Neural cell (in vitro differentiated cells): Measurements from ENCODE around the gene NUTF2. TPM values are rescaled to one million over a fixed set of nuclear protein-coding genes. Genes with fewer than 3 reads are reported as not detected.

Experiments
- H2AFZ ChIP-seq: fragments of 200-600, 300-800 bp; sonication (generic), shearing (Covaris generic); 2 replicates; pipeline ENCODE4 v1.6.0; 2014; ENCODE audit warnings: low read depth, mild to moderate bottlenecking, antibody characterized with exemption, low read length, moderate library complexity
- H3F3A ChIP-seq: fragments of 200-600 bp; shearing (Covaris generic); 2 replicates; pipeline ENCODE4 v1.6.1; 2016; ENCODE audit warnings: mild to moderate bottlenecking, moderate library complexity, mixed read lengths, antibody characterized with exemption, low read length; ENCODE audit not compliant: insufficient read depth, poor library complexity, severe bottlenecking
- H3K27ac ChIP-seq: fragments of 200-600, 300-800 bp; sonication (generic), shearing (Covaris generic); 2 replicates; pipeline ENCODE4 v1.5.1; 2014; ENCODE audit warnings: mild to moderate bottlenecking, low read length, moderate library complexity
- H3K27me3 ChIP-seq: fragments of 300-800, 200-600 bp; sonication (generic), shearing (Covaris generic); 2 replicates; pipeline ENCODE4 v1.6.0; 2014; ENCODE audit warnings: mild to moderate bottlenecking, low read depth, low read length, moderate library complexity; ENCODE audit not compliant: insufficient read depth
- H3K36me3 ChIP-seq: fragments of 300-800, 200-600 bp; sonication (generic), shearing (Covaris generic); 2 replicates; pipeline ENCODE4 v1.5.1; 2014; ENCODE audit warnings: mild to moderate bottlenecking, antibody characterized with exemption, low read length, moderate library complexity; ENCODE audit not compliant: insufficient read depth
- H3K4me2 ChIP-seq: fragments of 300-800, 200-600 bp; sonication (generic), shearing (Covaris generic); 2 replicates; pipeline ENCODE4 v1.6.0; 2014; ENCODE audit warnings: mild to moderate bottlenecking, low read length
- H3K4me3 ChIP-seq: fragments of 300-800, 200-600 bp; sonication (generic), shearing (Covaris generic); 2 replicates; pipeline ENCODE4 v1.5.1; 2014; ENCODE audit warnings: mild to moderate bottlenecking, low read length, moderate library complexity
- H3K79me2 ChIP-seq: fragments of 200-600 bp; shearing (Covaris generic); replicated peaks from 2 replicates; pipeline ENCODE4 v1.6.0; 2014; ENCODE audit warnings: mild to moderate bottlenecking, low read length, moderate library complexity; ENCODE audit not compliant: insufficient read depth
- H3K9ac ChIP-seq: fragments of 300-800, 200-600 bp; sonication (generic), shearing (Covaris generic); 2 replicates; pipeline ENCODE4 v1.6.1; 2016; ENCODE audit warnings: mild to moderate bottlenecking, low read length, mixed read lengths
- H3K9me2 ChIP-seq: fragments of 200-600 bp; shearing (Covaris generic); 2 replicates; pipeline ENCODE4 v1.6.1; 2016; ENCODE audit warnings: mild to moderate bottlenecking, low read length, mixed read lengths; ENCODE audit not compliant: insufficient read depth
- H3K9me3 ChIP-seq: fragments of 200-600, 300-800 bp; sonication (generic), shearing (Covaris generic); 2 replicates; pipeline ENCODE4 v1.6.1; 2016; ENCODE audit warnings: mild to moderate bottlenecking, mixed run types, low read length, moderate library complexity, mixed read lengths
- H4K20me1 ChIP-seq: fragments of 200-600 bp; shearing (Covaris generic); 2 replicates; pipeline ENCODE4 v1.6.1; 2016; ENCODE audit warnings: mild to moderate bottlenecking, mixed run types; ENCODE audit not compliant: insufficient read depth
- CTCF ChIP-seq: fragments of 450-650 bp; IDR thresholded peaks from 2 replicates; pipeline ENCODE4 v1.5.1; 2014; ENCODE audit warnings: antibody characterized with exemption, mild to moderate bottlenecking, moderate library complexity; ENCODE audit not compliant: poor library complexity, severe bottlenecking
- EP300 ChIP-seq: fragments of 450-650 bp; conservative IDR thresholded peaks from 2 replicates; pipeline ENCODE4 v1.6.1; 2014; ENCODE audit warnings: antibody characterized with exemption, mild to moderate bottlenecking, moderate library complexity; ENCODE audit not compliant: poor library complexity, severe bottlenecking
- EZH2 ChIP-seq: fragments of 200-600, 300-800 bp; shearing (Covaris generic), sonication (generic); IDR thresholded peaks from 2 replicates; pipeline ENCODE4 v1.6.1; 2014; ENCODE audit warnings: antibody characterized with exemption, low read length, borderline replicate concordance, mild to moderate bottlenecking; ENCODE audit not compliant: insufficient read depth, poor library complexity, severe bottlenecking
- MXI1 ChIP-seq: fragments of 450-650 bp; conservative IDR thresholded peaks from 2 replicates; pipeline ENCODE4 v1.6.1; 2014; ENCODE audit warnings: antibody characterized with exemption, mild to moderate bottlenecking; ENCODE audit not compliant: poor library complexity, severe bottlenecking
- POLR2AphosphoS5 ChIP-seq: IDR thresholded peaks from 2 replicates; pipeline ENCODE4 v1.6.1; 2012
- RAD21 ChIP-seq: fragments of 450-650 bp; conservative IDR thresholded peaks from 2 replicates; pipeline ENCODE4 v1.6.1; 2014; ENCODE audit warnings: antibody characterized with exemption, mild to moderate bottlenecking, moderate library complexity
- SMC3 ChIP-seq: fragments of 450-650 bp; conservative IDR thresholded peaks from 2 replicates; pipeline ENCODE4 v1.6.1; 2014; ENCODE audit warnings: antibody characterized with exemption, mild to moderate bottlenecking, moderate library complexity; ENCODE audit not compliant: poor library complexity
- TAF1 ChIP-seq: IDR thresholded peaks from 2 replicates; pipeline ENCODE4 v1.6.1; 2012; ENCODE audit warnings: low read depth
- polyA plus RNA-seq: library from polyadenylated mRNA; depleted of rRNA; stranded (reverse); fragments of >200 nt; gene quantifications from 2 replicates; pipeline ENCODE4 v1.2.3, GENCODE V29; 2014
- TF ChIP-seq, protein P1 (sequence below): IDR thresholded peaks from 2 replicates; pipeline ENCODE4 v1.6.1; 2012; ENCODE audit warnings: borderline replicate concordance

The NUTF2 gene
- polyA plus RNA-seq, 1 donor from 2014 or later: 98.6 TPM

GRCh38 chr16:67872131-67872630, 25.4 kb downstream of the NUTF2 start:
- Histone ChIP-seq H3F3A (no peaks in the 10 kb centered on the region), H2AFZ (no peak overlapping the region), H3K36me3 (no peaks in the 10 kb centered on the region), H3K9ac (peak overlapping the region; percentile 88), H3K79me2 (peaks cover 26% of the 10 kb centered on the region), H3K9me2 (no peaks in the 10 kb centered on the region), H3K4me3 (peak overlapping the region; percentile 87), H4K20me1 (no peaks in the 10 kb centered on the region), H3K4me2 (peak overlapping the region; percentile 72), H3K27ac (peak overlapping the region; percentile 60), H3K27me3 (no peaks in the 10 kb centered on the region), H3K9me3 (no peaks in the 10 kb centered on the region)
- no peak for TF ChIP-seq TAF1
- no peak for TF ChIP-seq EP300
- TF ChIP-seq CTCF: no peak
- no peak for TF ChIP-seq RAD21
- no peak for TF ChIP-seq MXI1
- TF ChIP-seq, protein P1, sequence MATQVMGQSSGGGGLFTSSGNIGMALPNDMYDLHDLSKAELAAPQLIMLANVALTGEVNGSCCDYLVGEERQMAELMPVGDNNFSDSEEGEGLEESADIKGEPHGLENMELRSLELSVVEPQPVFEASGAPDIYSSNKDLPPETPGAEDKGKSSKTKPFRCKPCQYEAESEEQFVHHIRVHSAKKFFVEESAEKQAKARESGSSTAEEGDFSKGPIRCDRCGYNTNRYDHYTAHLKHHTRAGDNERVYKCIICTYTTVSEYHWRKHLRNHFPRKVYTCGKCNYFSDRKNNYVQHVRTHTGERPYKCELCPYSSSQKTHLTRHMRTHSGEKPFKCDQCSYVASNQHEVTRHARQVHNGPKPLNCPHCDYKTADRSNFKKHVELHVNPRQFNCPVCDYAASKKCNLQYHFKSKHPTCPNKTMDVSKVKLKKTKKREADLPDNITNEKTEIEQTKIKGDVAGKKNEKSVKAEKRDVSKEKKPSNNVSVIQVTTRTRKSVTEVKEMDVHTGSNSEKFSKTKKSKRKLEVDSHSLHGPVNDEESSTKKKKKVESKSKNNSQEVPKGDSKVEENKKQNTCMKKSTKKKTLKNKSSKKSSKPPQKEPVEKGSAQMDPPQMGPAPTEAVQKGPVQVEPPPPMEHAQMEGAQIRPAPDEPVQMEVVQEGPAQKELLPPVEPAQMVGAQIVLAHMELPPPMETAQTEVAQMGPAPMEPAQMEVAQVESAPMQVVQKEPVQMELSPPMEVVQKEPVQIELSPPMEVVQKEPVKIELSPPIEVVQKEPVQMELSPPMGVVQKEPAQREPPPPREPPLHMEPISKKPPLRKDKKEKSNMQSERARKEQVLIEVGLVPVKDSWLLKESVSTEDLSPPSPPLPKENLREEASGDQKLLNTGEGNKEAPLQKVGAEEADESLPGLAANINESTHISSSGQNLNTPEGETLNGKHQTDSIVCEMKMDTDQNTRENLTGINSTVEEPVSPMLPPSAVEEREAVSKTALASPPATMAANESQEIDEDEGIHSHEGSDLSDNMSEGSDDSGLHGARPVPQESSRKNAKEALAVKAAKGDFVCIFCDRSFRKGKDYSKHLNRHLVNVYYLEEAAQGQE: no peak
- TF ChIP-seq SMC3: no peak
- no peak for TF ChIP-seq POLR2AphosphoS5
- TF ChIP-seq EZH2: no peak

DNA sequence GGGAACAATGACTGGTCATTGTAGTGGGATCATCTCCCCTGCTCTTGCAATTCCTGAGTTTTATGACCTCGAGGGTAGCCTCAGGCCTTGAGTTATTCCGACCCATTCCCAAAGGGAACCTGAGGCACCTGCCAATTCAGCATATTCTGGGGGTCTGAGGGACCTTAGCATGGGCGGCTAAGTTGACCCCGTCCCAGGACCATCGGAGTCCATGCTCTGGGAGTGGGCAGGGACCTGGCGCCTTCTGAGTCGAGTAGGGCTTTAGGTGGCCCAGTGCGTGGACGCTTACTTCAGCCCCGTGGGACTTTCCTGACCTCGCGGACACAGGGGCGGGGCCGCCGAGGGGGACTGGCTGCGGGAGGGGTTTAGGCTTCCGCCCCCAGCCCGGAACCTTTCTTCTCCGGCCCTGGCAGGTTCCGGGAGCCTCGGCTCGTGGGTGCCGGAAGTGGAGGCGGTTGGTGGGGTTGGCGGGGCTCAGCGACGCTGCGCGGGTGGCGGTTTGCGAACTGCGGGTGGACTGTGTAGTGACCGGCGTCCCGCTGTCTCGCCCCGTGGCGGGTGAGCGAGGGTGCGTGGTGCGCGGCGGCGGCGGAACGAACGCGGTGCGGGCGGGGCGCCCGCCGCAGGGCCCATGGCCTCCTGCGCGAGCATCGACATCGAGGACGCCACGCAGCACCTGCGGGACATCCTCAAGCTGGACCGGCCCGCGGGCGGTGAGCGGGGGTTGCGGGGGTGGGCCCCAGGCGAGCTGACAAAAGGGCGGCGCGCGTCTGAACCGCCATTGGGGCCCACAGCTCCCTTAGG, 26.1 kb downstream of the NUTF2 start, which contains the start of gene EDC4:
TSS of gene EDC4 (plus strand) at position 422 of the 804 bp plus-strand sequence. CDS start at position 632, 210 bp downstream.
- H3K9ac ChIP-seq: peak within 1 kb of the TSS; percentile 88
- peak within 1 kb of the TSS; percentile 41 for H2AFZ ChIP-seq
- TF ChIP-seq EZH2 (no peak), CTCF (no peak), TAF1 (no peak), POLR2AphosphoS5 (peak; percentile 84), RAD21 (no peak), SMC3 (no peak), MXI1 (peak; percentile 71), EP300 (peak; percentile 26)
- TF ChIP-seq, protein P1: no peak
- peak within 1 kb of the TSS; percentile 72 for H3K4me2 ChIP-seq
- no peaks in the 10 kb centered on the region for H3K9me3 ChIP-seq
- no peaks in the 10 kb centered on the region for H3K27me3 ChIP-seq
- H4K20me1 ChIP-seq: no peaks in the 10 kb centered on the region
- no peaks in the 10 kb centered on the region for H3K9me2 ChIP-seq
- no peaks in the 10 kb centered on the region for H3F3A ChIP-seq
- H3K27ac ChIP-seq: peak within 1 kb of the TSS; percentile 60
- H3K4me3 ChIP-seq: peak within 1 kb of the TSS; percentile 87
- no peaks in the 10 kb centered on the region for H3K36me3 ChIP-seq
- peaks cover 26% of the 10 kb centered on the region for H3K79me2 ChIP-seq
